ENCODE results near the gene DLK2.

GRCh38 chr6:43412541-43412940 is 42.8 kb downstream of the DLK2 start:
- TF ChIP-seq ZBTB43 (CRISPR knock-in tag; conservative IDR thresholded peaks at IDR 0.05) (no peak), HIVEP1 (CRISPR knock-in tag; IDR thresholded peaks at IDR 0.05) (no peak), LBX2 (CRISPR knock-in tag; IDR thresholded peaks at IDR 0.05; ENCODE audit: borderline replicate concordance) (no peak), ZBTB40 (IDR thresholded peaks at IDR 0.05) (no peak), ZBTB40 (CRISPR knock-in tag; IDR thresholded peaks at IDR 0.05) (no peak), TAF1 (CRISPR knock-in tag; IDR thresholded peaks at IDR 0.05) (no peak), ZNF510 (CRISPR knock-in tag; IDR thresholded peaks at IDR 0.05; ENCODE audit: low read depth) (no peak), NFIB (CRISPR knock-in tag; IDR thresholded peaks at IDR 0.05; ENCODE audit: borderline replicate concordance) (no peak), HNRNPH1 (optimal IDR thresholded peaks at IDR 0.05; ENCODE audit: low read depth, low read length) (no peak)
